GM12801 (cell line): Measurements from ENCODE around the gene CABLES1.

Experiments
- CTCF ChIP-seq: IDR thresholded peaks from one replicate; pipeline ENCODE4 v1.5.1; 2011; ENCODE audit warnings: control low read depth; ENCODE audit not compliant: insufficient read length; ENCODE audit errors: extremely low read depth

The CABLES1 gene

GRCh38 chr18:23189768-23190661 is 54.7 kb downstream of the CABLES1 start:
- TF ChIP-seq CTCF: no peak

GRCh38 chr18:23191232-23191631 is 55.9 kb downstream of the CABLES1 start:
- no peak for TF ChIP-seq CTCF

GRCh38 chr18:23193742-23194141 is 58.5 kb downstream of the CABLES1 start:
- TF ChIP-seq CTCF: no peak

- no peak for TF ChIP-seq CTCF
Measured at GRCh38 chr18:23194155-23194996, 59.1 kb downstream of the CABLES1 start.

GRCh38 chr18:23194997-23195957 is 60.0 kb downstream of the CABLES1 start:
- no peak for TF ChIP-seq CTCF

- no peak for TF ChIP-seq CTCF
Measured at GRCh38 chr18:23196119-23197007, 61.1 kb downstream of the CABLES1 start.
